ENCODE results near the gene SMC5.
"Not testable (repeated sequence)": the region's sequence is repeated elsewhere in the genome, so short reads cannot be mapped to it uniquely, and the experiment has no call there.

The SMC5 gene

GRCh38 chr9:70263421-70263820, 4.6 kb downstream of the SMC5 start:
- DNase-seq (ENCODE audit: low read depth, low spot score), result no peak

GRCh38 chr9:70278305-70278704, 19.5 kb downstream of the SMC5 start:
- DNase-seq (ENCODE audit: low read depth, low spot score), result no peak

DNA sequence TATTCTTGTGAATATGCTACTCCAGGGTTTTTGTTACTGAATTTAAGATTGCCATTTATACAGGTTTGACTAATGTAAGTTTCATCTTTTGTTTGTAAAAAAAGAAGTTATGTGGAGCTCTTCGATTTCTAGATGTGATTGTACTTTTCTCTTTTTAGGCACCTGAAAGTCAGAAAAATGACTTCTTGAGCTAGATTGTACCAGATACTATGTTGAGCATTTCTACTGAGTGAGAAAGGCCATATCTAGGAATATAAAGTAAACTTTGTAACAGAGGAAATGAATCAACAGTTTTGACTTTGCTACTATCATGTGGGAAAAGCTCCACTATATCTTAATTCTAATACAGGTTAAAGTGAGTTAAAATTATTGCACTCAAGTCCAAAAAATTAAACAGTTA, 25.1 kb downstream of the SMC5 start:
- DNase-seq (ENCODE audit: low read depth, low spot score), result no peak

DNA sequence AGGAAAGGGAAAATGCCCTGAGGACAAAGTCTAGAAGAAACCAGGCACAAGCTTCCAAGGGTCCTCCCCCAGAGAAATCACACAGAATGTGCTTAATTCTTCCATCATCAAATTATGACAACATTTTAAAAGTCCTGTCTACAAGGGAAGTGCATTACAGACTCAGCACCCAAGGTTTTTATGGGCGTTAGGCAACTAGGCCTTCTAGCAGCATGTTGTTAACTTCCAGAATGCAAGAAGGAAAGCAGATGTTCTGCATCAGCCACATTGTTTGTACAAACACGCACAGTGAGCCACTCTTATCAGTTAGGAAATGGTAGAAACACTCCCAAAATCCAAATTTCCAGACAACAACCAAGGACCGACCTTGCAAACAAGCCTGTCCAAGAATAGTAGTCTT, 26.5 kb downstream of the SMC5 start:
- DNase-seq (ENCODE audit: low read depth, low spot score), result no peak

- DNase-seq (ENCODE audit: low read depth, low spot score), result no peak
These were observed 27.3 kb downstream of the SMC5 start for GRCh38 chr9:70285981-70286598.

- no peak for DNase-seq (ENCODE audit: low read depth, low spot score)
These were observed 31.8 kb downstream of the SMC5 start for GRCh38 chr9:70290626-70291025.

- no peak for DNase-seq (ENCODE audit: low read depth, low spot score)
These were observed 32.7 kb downstream of the SMC5 start for GRCh38 chr9:70291446-70291845.

DNA sequence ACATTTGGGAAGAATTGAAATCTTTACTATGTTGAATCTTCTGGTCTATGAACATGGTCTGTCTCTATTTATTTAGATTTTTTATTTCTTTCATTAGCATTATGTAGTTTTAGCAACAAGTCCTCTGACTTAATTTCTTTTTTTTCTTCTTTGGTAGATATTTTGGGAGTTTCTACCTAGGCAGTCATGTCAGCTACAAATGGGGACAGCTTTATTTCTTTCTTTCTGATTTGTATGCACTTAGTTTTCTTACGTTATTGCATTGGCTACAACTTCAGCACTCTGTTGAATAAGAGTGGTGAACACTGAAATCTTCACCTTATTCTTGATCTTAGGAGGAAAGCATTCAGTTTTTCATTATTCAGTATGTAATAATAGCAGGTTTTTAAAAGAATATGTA, 33.5 kb downstream of the SMC5 start:
- DNase-seq (ENCODE audit: low read depth, low spot score), result no peak

DNA sequence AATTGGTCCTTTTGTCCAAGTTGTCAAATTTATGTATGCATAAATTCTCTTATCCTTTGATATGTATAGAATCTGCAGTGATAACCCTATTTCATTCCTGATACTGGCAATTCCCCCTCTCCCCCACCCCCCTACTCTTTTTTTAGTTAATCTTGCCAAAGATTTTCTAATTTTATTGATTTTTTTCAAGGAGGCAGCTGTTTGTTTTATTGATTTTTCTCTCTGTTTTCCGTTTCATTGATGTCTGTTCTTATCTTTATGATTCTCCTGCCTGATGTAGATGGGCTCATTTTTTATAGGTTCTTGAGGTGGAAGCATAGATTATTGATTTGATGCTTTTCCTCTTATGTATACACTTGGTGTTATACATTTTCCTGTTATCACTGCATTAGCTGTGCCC, 34.4 kb downstream of the SMC5 start:
- DNase-seq (ENCODE audit: low read depth, low spot score), result no peak

GRCh38 chr9:70297141-70297540, 38.4 kb downstream of the SMC5 start:
- no peak for DNase-seq (ENCODE audit: low read depth, low spot score)

DNA sequence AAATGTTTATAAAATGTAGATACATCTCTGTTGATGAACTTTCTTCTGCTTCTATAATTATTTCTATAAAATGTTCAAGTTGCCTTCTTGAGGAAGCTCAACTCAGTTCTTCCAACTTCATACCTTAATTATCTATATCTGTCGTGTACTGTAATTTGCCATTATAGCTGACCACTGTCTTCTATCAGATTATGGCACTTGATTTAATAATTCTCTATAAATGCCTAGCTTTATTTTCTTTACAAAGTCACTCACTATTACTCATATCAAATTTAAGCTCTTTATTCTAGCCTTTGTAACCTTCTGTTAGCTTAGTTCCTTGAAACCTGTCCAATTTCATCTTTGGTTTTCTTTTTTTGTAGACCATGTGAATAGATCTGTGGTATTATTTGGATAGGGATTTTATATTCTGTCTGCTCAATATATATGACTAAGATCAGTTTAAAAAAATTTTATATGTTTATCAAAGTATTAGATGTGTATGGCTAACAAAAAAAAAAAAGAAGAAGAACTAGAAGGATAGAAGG, 39.5 kb downstream of the SMC5 start:
- no peak for DNase-seq (ENCODE audit: low read depth, low spot score)

DNA sequence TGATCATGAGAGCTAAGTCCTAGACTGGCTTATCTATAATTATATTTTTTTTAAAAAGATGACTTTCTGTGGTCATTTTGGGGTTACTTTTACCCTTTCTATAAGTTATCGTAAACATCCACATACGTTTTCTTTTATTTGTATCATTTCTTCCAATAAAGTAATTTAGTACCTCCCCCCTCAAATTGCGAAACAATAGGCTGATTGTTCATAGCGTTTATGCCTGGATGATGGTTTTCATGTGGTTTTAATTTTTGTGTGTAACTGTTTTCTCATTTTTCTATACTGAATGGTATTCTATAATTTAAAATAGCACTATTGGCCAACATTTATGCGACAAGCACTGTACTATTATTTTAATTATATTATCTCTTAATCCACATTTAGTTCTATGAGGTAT, 44.5 kb downstream of the SMC5 start:
- no peak for DNase-seq (ENCODE audit: low read depth, low spot score)

GRCh38 chr9:70304810-70305209, 46.0 kb downstream of the SMC5 start:
- DNase-seq (ENCODE audit: low read depth, low spot score), result no peak

- no peak for DNase-seq (ENCODE audit: low read depth, low spot score)
These were observed 56.6 kb downstream of the SMC5 start for GRCh38 chr9:70315389-70315788.

- DNase-seq (ENCODE audit: low read depth, low spot score), result no peak
These were observed 59.2 kb downstream of the SMC5 start for GRCh38 chr9:70318002-70318401.

DNA sequence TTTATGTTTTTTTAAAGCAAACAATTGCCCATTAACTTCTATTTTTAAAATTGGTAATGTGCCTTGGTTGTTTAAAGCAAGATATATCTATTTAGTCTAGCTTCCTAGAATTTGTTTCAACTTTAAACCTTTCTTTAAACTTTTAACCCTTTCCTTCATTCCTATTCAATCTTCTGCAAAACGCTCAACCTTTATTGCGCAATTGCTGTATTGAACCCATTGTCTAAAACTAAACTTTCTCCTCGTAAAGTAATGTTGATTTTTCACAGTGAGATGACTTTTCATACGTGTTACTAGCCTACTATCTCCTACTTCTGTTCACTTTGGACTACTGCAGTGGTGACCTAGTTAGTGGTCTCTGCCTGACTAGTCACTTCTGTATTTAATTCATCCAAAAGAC, 63.3 kb downstream of the SMC5 start:
- DNase-seq (ENCODE audit: low read depth, low spot score), result no peak

DNA sequence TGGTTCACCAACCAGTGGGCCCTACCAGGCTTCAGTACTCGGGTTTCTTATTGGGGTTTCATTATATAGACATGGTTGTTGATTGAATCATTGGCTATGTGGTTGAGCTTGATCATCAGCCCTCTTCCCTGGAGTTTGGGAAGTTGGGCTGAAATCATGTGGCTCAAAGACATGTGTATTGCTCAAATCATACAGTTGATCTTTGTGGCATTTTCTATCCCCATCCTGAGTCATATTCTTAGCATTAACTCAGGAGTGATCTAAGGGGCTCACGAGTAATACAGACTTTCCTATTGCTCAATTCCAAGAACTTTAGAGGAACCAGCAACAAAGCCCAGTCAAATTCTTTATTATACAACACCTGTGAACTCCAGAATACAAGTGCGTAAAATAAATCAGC, 66.2 kb downstream of the SMC5 start:
- no peak for DNase-seq (ENCODE audit: low read depth, low spot score)

GRCh38 chr9:70328625-70329024, 69.8 kb downstream of the SMC5 start:
- not testable (repeated sequence) for DNase-seq (ENCODE audit: low read depth, low spot score)

- no peak for DNase-seq (ENCODE audit: low read depth, low spot score)
These were observed 81.8 kb downstream of the SMC5 start for GRCh38 chr9:70340572-70340971.

- DNase-seq (ENCODE audit: low read depth, low spot score), result no peak
These were observed 88.3 kb downstream of the SMC5 start for GRCh38 chr9:70347046-70347445.

DNA sequence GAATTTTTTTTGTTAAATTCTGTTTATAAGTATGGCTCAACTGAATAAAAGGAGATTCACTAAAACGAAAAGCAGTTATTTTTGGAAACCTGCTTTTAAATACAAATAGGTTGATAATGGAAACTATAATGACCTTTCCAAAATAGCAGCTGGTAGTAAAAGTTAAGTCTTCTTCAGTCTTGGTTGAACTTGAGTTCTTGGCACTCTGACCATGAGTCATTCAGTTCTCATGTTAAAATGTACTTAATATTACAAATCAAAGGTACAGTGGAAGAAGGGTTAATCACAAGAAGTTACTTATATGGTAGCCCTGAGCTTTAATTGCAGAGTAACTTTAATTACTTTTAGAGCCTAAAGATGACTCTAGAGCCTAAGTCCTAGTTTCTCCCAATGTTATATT, 93.6 kb downstream of the SMC5 start:
- no peak for DNase-seq (ENCODE audit: low read depth, low spot score)

GRCh38 chr9:70352802-70353201, 94.0 kb downstream of the SMC5 start:
- DNase-seq (ENCODE audit: low read depth, low spot score), result no peak

GRCh38 chr9:70355801-70356200, 97.0 kb downstream of the SMC5 start:
- DNase-seq (ENCODE audit: low read depth, low spot score), result no peak

GRCh38 chr9:70362952-70363351, 104.2 kb downstream of the SMC5 start:
- DNase-seq (ENCODE audit: low read depth, low spot score), result no peak

All from activated CD4-positive, CD25-positive, alpha-beta regulatory T cell treated with anti-CD3 and anti-CD28 coated beads, Interleukin-2, amount 50 U/mL, for 16 hours (primary cell).